ENCODE measurements around the gene DHDDS. TPM values are rescaled to one million over a fixed set of nuclear protein-coding genes. Genes with fewer than 3 reads are reported as not detected.

Gene DHDDS
- total and polyA plus RNA-seq, 2 of the 13 experiments (the other 11 are each of a cell fraction or from before 2014, with no cell fraction given): 18.9 to 28.3 TPM

GRCh38 chr1:26408604-26409003 is 23.5 kb upstream of the DHDDS start (continued):
- TF ChIP-seq TIGD3 (CRISPR knock-in tag; IDR thresholded peaks at IDR 0.05; ENCODE audit: borderline replicate concordance) (peak; percentile 100), AHDC1 (CRISPR knock-in tag; IDR thresholded peaks at IDR 0.05; ENCODE audit: borderline replicate concordance) (peak; percentile 95), YY1 (IDR thresholded peaks at IDR 0.05; ENCODE audit: insufficient read depth, insufficient replicate concordance, low read depth, low read length) (no peak), ARNT2 (CRISPR knock-in tag; IDR thresholded peaks at IDR 0.05; ENCODE audit: low read depth) (peak; percentile 100), NRL (CRISPR knock-in tag; IDR thresholded peaks at IDR 0.05; ENCODE audit: borderline replicate concordance) (peak; percentile 100), KLF12 (CRISPR knock-in tag; IDR thresholded peaks at IDR 0.05; ENCODE audit: borderline replicate concordance) (peak; percentile 100), SMAD1 (CRISPR knock-in tag; IDR thresholded peaks at IDR 0.05; ENCODE audit: borderline replicate concordance, low read depth) (peak; percentile 99), ONECUT2 (CRISPR knock-in tag; IDR thresholded peaks at IDR 0.05) (peak; percentile 96), ZNF644 (CRISPR knock-in tag; IDR thresholded peaks at IDR 0.05; ENCODE audit: low read depth) (peak; percentile 98), MXD1 (CRISPR knock-in tag; IDR thresholded peaks at IDR 0.05) (peak; percentile 100), ZNF230 (CRISPR knock-in tag; IDR thresholded peaks at IDR 0.05) (peak; percentile 100), ZNF589 (CRISPR knock-in tag; conservative IDR thresholded peaks at IDR 0.05) (peak; percentile 100), NBN (conservative IDR thresholded peaks at IDR 0.05) (no peak), DZIP1 (CRISPR knock-in tag; IDR thresholded peaks at IDR 0.05) (peak; percentile 100), PITX1 (CRISPR knock-in tag; IDR thresholded peaks at IDR 0.05) (peak; percentile 98), SP5 (CRISPR knock-in tag; IDR thresholded peaks at IDR 0.05; ENCODE audit: borderline replicate concordance, low read depth) (peak; percentile 92), ZKSCAN1 (IDR thresholded peaks at IDR 0.05; ENCODE audit: low read length) (no peak), CC2D1A (CRISPR knock-in tag; IDR thresholded peaks at IDR 0.05) (peak; percentile 100), ZBTB8A (CRISPR knock-in tag; IDR thresholded peaks at IDR 0.05; ENCODE audit: borderline replicate concordance, low read depth) (peak; percentile 99), BRF2 (CRISPR knock-in tag; IDR thresholded peaks at IDR 0.05) (peak; percentile 98)
